NCI-H1930 (cell line): Measurements from ENCODE around the gene KMT5B.

Experiments
- DNase-seq, 2 experiments: peaks; one replicate each; lab custom pipeline; 2025; lab: John Stamatoyannopoulos, UW

The KMT5B gene

GRCh38 chr11:68117853-68118470, 95.1 kb downstream of the KMT5B start:
- DNase-seq = no peak

GRCh38 chr11:68116974-68117373, 96.1 kb downstream of the KMT5B start:
- no peak for DNase-seq

- no peak for DNase-seq
Measured at GRCh38 chr11:68116126-68116525, 97.0 kb downstream of the KMT5B start.

- DNase-seq = no peak
Measured at GRCh38 chr11:68115285-68115684, 97.8 kb downstream of the KMT5B start.

GRCh38 chr11:68113986-68114385, 99.1 kb downstream of the KMT5B start:
- no peak for DNase-seq

GRCh38 chr11:68107689-68108088, 105.4 kb downstream of the KMT5B start:
- DNase-seq = no peak

GRCh38 chr11:68106165-68106940, 106.7 kb downstream of the KMT5B start:
- DNase-seq = no peak
